Liver (tissue), 9 donors: ENCODE data around the gene GDF2. TPM values are rescaled to one million over a fixed set of nuclear protein-coding genes. Genes with fewer than 3 reads are reported as not detected.

ENCODE experiments used
- DNase-seq: peaks from one replicate; pipeline ENCODE4 v3.0.0-alpha.2; 2017; ENCODE audit warnings: low spot score
- H3K27ac ChIP-seq, 2 donors: one replicate each; pipeline ENCODE4 v1.7.0; 2013; ENCODE audit warnings: inconsistent platforms in 2 of 2, low read length in 2 of 2, control low read depth in 1 of 2, low read depth in 1 of 2, mild to moderate bottlenecking in 1 of 2
- H3K27me3 ChIP-seq, 4 donors: one replicate each; pipeline versions ENCODE4 v1.6.1 to v1.7.0; 2013; ENCODE audit warnings: low read length in 3 of 4, inconsistent platforms in 1 of 4, mild to moderate bottlenecking in 1 of 4, moderate library complexity in 1 of 4; ENCODE audit not compliant: control insufficient read depth in 4 of 4, insufficient read depth in 4 of 4
- H3K36me3 ChIP-seq, 4 donors: one replicate each; pipeline versions ENCODE4 v1.6.1 to v1.7.0; 2013; ENCODE audit warnings: low read length in 3 of 4, mild to moderate bottlenecking in 3 of 4, low read depth in 1 of 4, moderate library complexity in 1 of 4; ENCODE audit not compliant: control insufficient read depth in 4 of 4, insufficient read depth in 3 of 4
- H3K4me1 ChIP-seq, 4 donors: one replicate each; pipeline versions ENCODE4 v1.6.1 to v1.7.0; 2013; ENCODE audit warnings: low read length in 3 of 4, mild to moderate bottlenecking in 3 of 4, moderate library complexity in 1 of 4; ENCODE audit not compliant: control insufficient read depth in 4 of 4, insufficient read depth in 4 of 4
- H3K4me3 ChIP-seq, 3 donors: one replicate each; pipeline versions ENCODE4 v1.6.1 to v1.7.0; 2013; ENCODE audit warnings: low read length in 3 of 3, control low read depth in 1 of 3, low read depth in 1 of 3, mild to moderate bottlenecking in 1 of 3
- H3K9ac ChIP-seq, 2 donors: one replicate each; pipeline ENCODE4 v1.7.0; 2013; ENCODE audit warnings: low read length in 2 of 2, mild to moderate bottlenecking in 2 of 2, moderate library complexity in 2 of 2, control low read depth in 1 of 2, low read depth in 1 of 2
- H3K9me3 ChIP-seq, 4 donors: one replicate each; pipeline versions ENCODE4 v1.6.1 to v1.7.0; 2013; ENCODE audit warnings: low read length in 3 of 4; ENCODE audit not compliant: control insufficient read depth in 4 of 4
- EGR1 ChIP-seq, 2 donors: IDR thresholded peaks; 2 replicates each; pipeline ENCODE4 v1.6.1; 2016 to 2018; ENCODE audit warnings: antibody characterized with exemption in 2 of 2, low read depth in 2 of 2
- FOXA1 ChIP-seq: IDR thresholded peaks from 2 replicates; pipeline ENCODE4 v1.6.1; 2016; ENCODE audit warnings: antibody characterized with exemption
- FOXA2 ChIP-seq: IDR thresholded peaks from 2 replicates; pipeline ENCODE4 v1.6.1; 2016; ENCODE audit warnings: antibody characterized with exemption
- GABPA ChIP-seq, 2 donors: IDR thresholded peaks in 1 of 2; conservative IDR thresholded peaks in 1 of 2; 2 replicates each; pipeline ENCODE4 v1.6.1; 2016; ENCODE audit warnings: antibody characterized with exemption in 2 of 2, mild to moderate bottlenecking in 1 of 2, moderate library complexity in 1 of 2
- HNF4A ChIP-seq, 2 donors: conservative IDR thresholded peaks; 2 replicates each; pipeline ENCODE4 v1.6.1; 2016; ENCODE audit warnings: antibody characterized with exemption in 2 of 2, mild to moderate bottlenecking in 2 of 2
- HNF4G ChIP-seq: IDR thresholded peaks from 2 replicates; pipeline ENCODE4 v1.6.1; 2016; ENCODE audit warnings: antibody characterized with exemption
- JUND ChIP-seq, 2 donors: IDR thresholded peaks; 2 replicates each; pipeline ENCODE4 v1.6.1; 2016; ENCODE audit warnings: antibody characterized with exemption in 2 of 2
- NR2F2 ChIP-seq: IDR thresholded peaks from 2 replicates; pipeline ENCODE4 v1.6.1; 2016; ENCODE audit warnings: antibody characterized with exemption
- RAD21 ChIP-seq, 2 donors: IDR thresholded peaks; 2 replicates each; pipeline ENCODE4 v1.6.1; 2016; ENCODE audit warnings: antibody characterized with exemption in 2 of 2, mild to moderate bottlenecking in 2 of 2
- RXRA ChIP-seq, 2 donors: IDR thresholded peaks; 2 replicates each; pipeline ENCODE4 v1.6.1; 2017 to 2018; ENCODE audit warnings: antibody characterized with exemption in 2 of 2, mild to moderate bottlenecking in 1 of 2
- SP1 ChIP-seq: IDR thresholded peaks from 2 replicates; pipeline ENCODE4 v1.6.1; 2018; ENCODE audit warnings: antibody characterized with exemption, mild to moderate bottlenecking
- TAF1 ChIP-seq: conservative IDR thresholded peaks from 2 replicates; pipeline ENCODE4 v1.6.1; 2016; ENCODE audit warnings: antibody characterized with exemption, mild to moderate bottlenecking
- YY1 ChIP-seq: IDR thresholded peaks from 2 replicates; pipeline ENCODE4 v1.6.1; 2016; ENCODE audit warnings: antibody characterized with exemption, mild to moderate bottlenecking
- WGBS: extraction: QIAGEN DNeasy Blood & Tissue Kit; methylation state at CpG from one replicate; pipeline ENCODE4 v1.1.7; 2013; 5-methylcytosine and 5-hydroxymethylcytosine counted together
- polyA plus RNA-seq, 2 donors: library from polyadenylated mRNA; stranded (reverse) in 1 of 2; unstranded in 1 of 2; fragments of 200-250 nt in 1 of 2; fragments of >200 nt in 1 of 2; fragmentation: Nextera tagmentation in 1 of 2; extraction: Ambion mirVana in 1 of 2; gene quantifications; one replicate each; pipeline versions ENCODE4 v1.2.1 to v1.2.3, GENCODE V29; 2013 to 2015
- total RNA-seq, 2 donors: library from RNA; depleted of rRNA; stranded (reverse); fragments of >200 nt; gene quantifications; one replicate each; pipeline ENCODE4 v1.2.3, GENCODE V29; 2014
- TF ChIP-seq, protein P1 (sequence below): IDR thresholded peaks from 2 replicates; pipeline ENCODE4 v1.6.1; 2016; ENCODE audit warnings: antibody characterized with exemption, mild to moderate bottlenecking
- TF ChIP-seq, protein P2 (sequence below): IDR thresholded peaks from 2 replicates; pipeline ENCODE4 v1.6.1; 2016; ENCODE audit warnings: antibody characterized with exemption
- TF ChIP-seq, protein P3 (sequence below): fragments of 150-350 bp; IDR thresholded peaks from 2 replicates; pipeline ENCODE4 v1.5.1; 2017; ENCODE audit warnings: improper control_type of control experiment, low read depth, low read length; ENCODE audit not compliant: missing input control
- TF ChIP-seq, protein P4 (sequence below): IDR thresholded peaks from 2 replicates; pipeline ENCODE4 v1.6.1; 2016; ENCODE audit warnings: antibody characterized with exemption
- TF ChIP-seq, protein P5 (sequence below): IDR thresholded peaks from 2 replicates; pipeline ENCODE4 v1.6.1; 2016; ENCODE audit warnings: antibody characterized with exemption
- donor health status: healthy.
- donor health status: healthy.
- donor health status: healthy.
- donor health status: healthy.
- donor health status: healthy.

Gene GDF2
- total and polyA plus RNA-seq, 4 donors, result 5.6 to 26.9 (median 14.5) TPM

DNA sequence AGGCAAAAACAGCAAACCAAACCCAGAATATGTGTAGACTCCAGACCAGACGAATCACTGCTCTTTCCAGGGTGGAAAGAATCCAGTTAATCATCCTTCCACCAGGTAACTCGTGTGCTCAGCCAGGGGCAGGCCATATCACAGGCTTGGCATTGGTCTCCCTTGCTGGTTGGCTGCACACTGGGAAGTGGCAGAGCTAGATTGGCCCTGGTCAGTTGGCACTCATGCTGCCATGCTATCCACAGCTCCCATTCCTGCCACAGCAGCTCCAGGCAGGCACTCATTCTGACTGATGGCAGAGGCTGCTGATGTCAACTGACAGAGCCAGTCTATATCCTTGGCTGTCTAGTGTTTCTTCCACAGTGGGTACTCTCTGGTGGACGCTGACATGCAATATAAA lies 31.9 kb upstream of the GDF2 start:
- Histone ChIP-seq H3K9me3 (no peaks in the 10 kb centered on the region), H3K4me3 (no peak overlapping the region), H3K27me3 (peaks cover 0 to 3% (median 0%) of the 10 kb centered on the region in 4 donors), H3K27ac (no peak overlapping the region), H3K9ac (no peak overlapping the region), H3K4me1 (no peaks in the 10 kb centered on the region), H3K36me3 (no peaks in the 10 kb centered on the region)
- no peak for DNase-seq
- TF ChIP-seq TAF1 (no peak), HNF4A (conservative IDR thresholded peaks at IDR 0.05) (no peak), EGR1 (IDR thresholded peaks at IDR 0.05; ENCODE audit: low read depth in 2 of 2) (no peak), RXRA (IDR thresholded peaks at IDR 0.05) (no peak), SP1 (no peak), FOXA1 (no peak), FOXA2 (no peak), YY1 (no peak), RAD21 (IDR thresholded peaks at IDR 0.05) (no peak), HNF4G (no peak), NR2F2 (no peak), JUND (IDR thresholded peaks at IDR 0.05) (no peak), GABPA (IDR thresholded peaks at IDR 0.05 in 1 of 2, conservative IDR thresholded peaks at IDR 0.05 in 1 of 2) (no peak)
- TF ChIP-seq, protein P1, sequence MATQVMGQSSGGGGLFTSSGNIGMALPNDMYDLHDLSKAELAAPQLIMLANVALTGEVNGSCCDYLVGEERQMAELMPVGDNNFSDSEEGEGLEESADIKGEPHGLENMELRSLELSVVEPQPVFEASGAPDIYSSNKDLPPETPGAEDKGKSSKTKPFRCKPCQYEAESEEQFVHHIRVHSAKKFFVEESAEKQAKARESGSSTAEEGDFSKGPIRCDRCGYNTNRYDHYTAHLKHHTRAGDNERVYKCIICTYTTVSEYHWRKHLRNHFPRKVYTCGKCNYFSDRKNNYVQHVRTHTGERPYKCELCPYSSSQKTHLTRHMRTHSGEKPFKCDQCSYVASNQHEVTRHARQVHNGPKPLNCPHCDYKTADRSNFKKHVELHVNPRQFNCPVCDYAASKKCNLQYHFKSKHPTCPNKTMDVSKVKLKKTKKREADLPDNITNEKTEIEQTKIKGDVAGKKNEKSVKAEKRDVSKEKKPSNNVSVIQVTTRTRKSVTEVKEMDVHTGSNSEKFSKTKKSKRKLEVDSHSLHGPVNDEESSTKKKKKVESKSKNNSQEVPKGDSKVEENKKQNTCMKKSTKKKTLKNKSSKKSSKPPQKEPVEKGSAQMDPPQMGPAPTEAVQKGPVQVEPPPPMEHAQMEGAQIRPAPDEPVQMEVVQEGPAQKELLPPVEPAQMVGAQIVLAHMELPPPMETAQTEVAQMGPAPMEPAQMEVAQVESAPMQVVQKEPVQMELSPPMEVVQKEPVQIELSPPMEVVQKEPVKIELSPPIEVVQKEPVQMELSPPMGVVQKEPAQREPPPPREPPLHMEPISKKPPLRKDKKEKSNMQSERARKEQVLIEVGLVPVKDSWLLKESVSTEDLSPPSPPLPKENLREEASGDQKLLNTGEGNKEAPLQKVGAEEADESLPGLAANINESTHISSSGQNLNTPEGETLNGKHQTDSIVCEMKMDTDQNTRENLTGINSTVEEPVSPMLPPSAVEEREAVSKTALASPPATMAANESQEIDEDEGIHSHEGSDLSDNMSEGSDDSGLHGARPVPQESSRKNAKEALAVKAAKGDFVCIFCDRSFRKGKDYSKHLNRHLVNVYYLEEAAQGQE, result no peak
- TF ChIP-seq, protein P2, sequence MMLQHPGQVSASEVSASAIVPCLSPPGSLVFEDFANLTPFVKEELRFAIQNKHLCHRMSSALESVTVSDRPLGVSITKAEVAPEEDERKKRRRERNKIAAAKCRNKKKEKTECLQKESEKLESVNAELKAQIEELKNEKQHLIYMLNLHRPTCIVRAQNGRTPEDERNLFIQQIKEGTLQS, result no peak
- TF ChIP-seq, protein P3, sequence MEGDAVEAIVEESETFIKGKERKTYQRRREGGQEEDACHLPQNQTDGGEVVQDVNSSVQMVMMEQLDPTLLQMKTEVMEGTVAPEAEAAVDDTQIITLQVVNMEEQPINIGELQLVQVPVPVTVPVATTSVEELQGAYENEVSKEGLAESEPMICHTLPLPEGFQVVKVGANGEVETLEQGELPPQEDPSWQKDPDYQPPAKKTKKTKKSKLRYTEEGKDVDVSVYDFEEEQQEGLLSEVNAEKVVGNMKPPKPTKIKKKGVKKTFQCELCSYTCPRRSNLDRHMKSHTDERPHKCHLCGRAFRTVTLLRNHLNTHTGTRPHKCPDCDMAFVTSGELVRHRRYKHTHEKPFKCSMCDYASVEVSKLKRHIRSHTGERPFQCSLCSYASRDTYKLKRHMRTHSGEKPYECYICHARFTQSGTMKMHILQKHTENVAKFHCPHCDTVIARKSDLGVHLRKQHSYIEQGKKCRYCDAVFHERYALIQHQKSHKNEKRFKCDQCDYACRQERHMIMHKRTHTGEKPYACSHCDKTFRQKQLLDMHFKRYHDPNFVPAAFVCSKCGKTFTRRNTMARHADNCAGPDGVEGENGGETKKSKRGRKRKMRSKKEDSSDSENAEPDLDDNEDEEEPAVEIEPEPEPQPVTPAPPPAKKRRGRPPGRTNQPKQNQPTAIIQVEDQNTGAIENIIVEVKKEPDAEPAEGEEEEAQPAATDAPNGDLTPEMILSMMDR, result no peak
- TF ChIP-seq, protein P4, sequence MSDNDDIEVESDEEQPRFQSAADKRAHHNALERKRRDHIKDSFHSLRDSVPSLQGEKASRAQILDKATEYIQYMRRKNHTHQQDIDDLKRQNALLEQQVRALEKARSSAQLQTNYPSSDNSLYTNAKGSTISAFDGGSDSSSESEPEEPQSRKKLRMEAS, result no peak
- TF ChIP-seq, protein P5, sequence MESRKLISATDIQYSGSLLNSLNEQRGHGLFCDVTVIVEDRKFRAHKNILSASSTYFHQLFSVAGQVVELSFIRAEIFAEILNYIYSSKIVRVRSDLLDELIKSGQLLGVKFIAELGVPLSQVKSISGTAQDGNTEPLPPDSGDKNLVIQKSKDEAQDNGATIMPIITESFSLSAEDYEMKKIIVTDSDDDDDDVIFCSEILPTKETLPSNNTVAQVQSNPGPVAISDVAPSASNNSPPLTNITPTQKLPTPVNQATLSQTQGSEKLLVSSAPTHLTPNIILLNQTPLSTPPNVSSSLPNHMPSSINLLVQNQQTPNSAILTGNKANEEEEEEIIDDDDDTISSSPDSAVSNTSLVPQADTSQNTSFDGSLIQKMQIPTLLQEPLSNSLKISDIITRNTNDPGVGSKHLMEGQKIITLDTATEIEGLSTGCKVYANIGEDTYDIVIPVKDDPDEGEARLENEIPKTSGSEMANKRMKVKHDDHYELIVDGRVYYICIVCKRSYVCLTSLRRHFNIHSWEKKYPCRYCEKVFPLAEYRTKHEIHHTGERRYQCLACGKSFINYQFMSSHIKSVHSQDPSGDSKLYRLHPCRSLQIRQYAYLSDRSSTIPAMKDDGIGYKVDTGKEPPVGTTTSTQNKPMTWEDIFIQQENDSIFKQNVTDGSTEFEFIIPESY, result no peak
- WGBS, result 76% methylated on average over 3 of the region's 3 CpGs
